Measurements from ENCODE around the gene GCN1. TPM values are rescaled to one million over a fixed set of nuclear protein-coding genes. Genes with fewer than 3 reads are reported as not detected.

GCN1 gene
- total and polyA plus RNA-seq, 2 donors (not counting 3 experiments of a cell fraction or from before 2014, with no cell fraction given): 30.1 to 101 TPM

GRCh38 chr12:120090206-120090605 lies 104.3 kb downstream of the GCN1 start:
- H2AFZ ChIP-seq (ENCODE audit: low read depth, low read length): no peak overlapping the region
- no peaks in the 10 kb centered on the region for H3K9me1 ChIP-seq (replicated peaks; ENCODE audit: control insufficient read depth, extremely low read depth, insufficient read depth, low read length)
- dilution Hi-C loops (cut with MboI; ENCODE audit: extremely low pct_ligation_motif_present, low sequenced_read_pairs) (no loop called here), intact Hi-C loops (cut with micrococcal nuclease) (no loop called here)
- peaks cover 0 to 7% of the 10 kb centered on the region in 2 experiments for H3K36me3 ChIP-seq (ENCODE audit: control insufficient read depth in 2 of 2, extremely low read depth in 1 of 2, insufficient read depth in 2 of 2, low read length in 2 of 2)
- no peaks in the 10 kb centered on the region for H3K9me3 ChIP-seq (replicated peaks; ENCODE audit: control insufficient read depth, insufficient read depth, low read length)
- H3K4me1 ChIP-seq (ENCODE audit: control insufficient read depth, extremely low read depth, insufficient read depth, low read length): peaks cover 6% of the 10 kb centered on the region
- H3K27ac ChIP-seq (ENCODE audit: insufficient read depth, low read depth, low read length): no peak overlapping the region
- H3K27me3 ChIP-seq (ENCODE audit: control insufficient read depth in 2 of 2, insufficient read depth in 2 of 2, low read length in 2 of 2): no peaks in the 10 kb centered on the region
- POLR2A ChIA-PET: no interaction called here
- no peak overlapping the region for H3K4me3 ChIP-seq (replicated peaks in 1 of 3; ENCODE audit: insufficient read depth in 1 of 3, low read depth in 1 of 3, low read length in 3 of 3)
- no peak overlapping the region for H3K4me2 ChIP-seq (ENCODE audit: insufficient read depth, low read length)
- TF ChIP-seq CTCF (IDR thresholded peaks at IDR 0.05; ENCODE audit: extremely low read depth in 1 of 2, insufficient read depth in 1 of 2, low read depth in 1 of 2, low read length in 2 of 2): no peak
- no peak for TF ChIP-seq POLR2A (IDR thresholded peaks at IDR 0.05; ENCODE audit: low read depth, low read length)
- TF ChIP-seq POLR2AphosphoS5 (IDR thresholded peaks at IDR 0.05; ENCODE audit: insufficient read depth, low read depth, low read length): no peak
- no peaks in the 10 kb centered on the region for H3K79me2 ChIP-seq (ENCODE audit: control insufficient read depth, insufficient read depth, low read length)
- BruUV-seq (replicated peaks): no TSS peak
- H3K9ac ChIP-seq (replicated peaks; ENCODE audit: extremely low read depth, insufficient read depth, low read length): no peak overlapping the region
- FAIRE-seq (no peak), DNase-seq (ENCODE audit: low read depth, low spot score) (no peak)
- CTCF ChIA-PET: no interaction called here
- no peaks in the 10 kb centered on the region for H4K20me1 ChIP-seq (replicated peaks; ENCODE audit: control insufficient read depth, extremely low read depth, insufficient read depth, low read length)

GRCh38 chr12:120089796-120090195 lies 104.7 kb downstream of the GCN1 start:
- H3K79me2 ChIP-seq (ENCODE audit: control insufficient read depth, insufficient read depth, low read length): no peaks in the 10 kb centered on the region
- intact Hi-C loops (cut with micrococcal nuclease) (no loop called here), dilution Hi-C loops (cut with MboI; ENCODE audit: extremely low pct_ligation_motif_present, low sequenced_read_pairs) (no loop called here)
- ChIA-PET POLR2A (no interaction called here), CTCF (no interaction called here)
- no peaks in the 10 kb centered on the region for H3K9me1 ChIP-seq (replicated peaks; ENCODE audit: control insufficient read depth, extremely low read depth, insufficient read depth, low read length)
- FAIRE-seq (no peak), DNase-seq (ENCODE audit: low read depth, low spot score) (no peak)
- no peaks in the 10 kb centered on the region for H4K20me1 ChIP-seq (replicated peaks; ENCODE audit: control insufficient read depth, extremely low read depth, insufficient read depth, low read length)
- no peak overlapping the region for H3K9ac ChIP-seq (replicated peaks; ENCODE audit: extremely low read depth, insufficient read depth, low read length)
- H3K36me3 ChIP-seq (ENCODE audit: control insufficient read depth in 2 of 2, extremely low read depth in 1 of 2, insufficient read depth in 2 of 2, low read length in 2 of 2): peaks cover 0 to 6% of the 10 kb centered on the region in 2 experiments
- BruUV-seq (replicated peaks): no TSS peak
- no peak overlapping the region for H2AFZ ChIP-seq (ENCODE audit: low read depth, low read length)
- H3K4me2 ChIP-seq (ENCODE audit: insufficient read depth, low read length): no peak overlapping the region
- H3K9me3 ChIP-seq (replicated peaks; ENCODE audit: control insufficient read depth, insufficient read depth, low read length): no peaks in the 10 kb centered on the region
- H3K4me3 ChIP-seq (replicated peaks in 1 of 3; ENCODE audit: insufficient read depth in 1 of 3, low read depth in 1 of 3, low read length in 3 of 3): no peak overlapping the region
- no peak overlapping the region for H3K27ac ChIP-seq (ENCODE audit: insufficient read depth, low read depth, low read length)
- H3K27me3 ChIP-seq (ENCODE audit: control insufficient read depth in 2 of 2, insufficient read depth in 2 of 2, low read length in 2 of 2): no peaks in the 10 kb centered on the region
- peaks cover 6% of the 10 kb centered on the region for H3K4me1 ChIP-seq (ENCODE audit: control insufficient read depth, extremely low read depth, insufficient read depth, low read length)
- TF ChIP-seq MYC (IDR thresholded peaks at IDR 0.05; ENCODE audit: low read depth, low read length) (no peak), JUN (IDR thresholded peaks at IDR 0.05; ENCODE audit: borderline replicate concordance, insufficient read depth, insufficient read length, low read depth) (no peak), MAX (IDR thresholded peaks at IDR 0.05; ENCODE audit: insufficient read depth, insufficient read length) (no peak), CTCF (IDR thresholded peaks at IDR 0.05; ENCODE audit: extremely low read depth in 1 of 2, insufficient read depth in 1 of 2, low read depth in 1 of 2, low read length in 2 of 2) (no peak), POLR2A (IDR thresholded peaks at IDR 0.05; ENCODE audit: low read depth, low read length) (no peak), GATA2 (IDR thresholded peaks at IDR 0.05; ENCODE audit: insufficient read depth, insufficient read length, low read depth, low read length) (no peak), EZH2 (IDR thresholded peaks at IDR 0.05; ENCODE audit: borderline replicate concordance, low read depth, low read length, severe bottlenecking) (no peak), FOS (IDR thresholded peaks at IDR 0.05; ENCODE audit: borderline replicate concordance, insufficient read depth, low read length) (no peak), POLR2AphosphoS5 (IDR thresholded peaks at IDR 0.05; ENCODE audit: insufficient read depth, low read depth, low read length) (no peak)

All from endothelial cell of umbilical vein (primary cell).